K562 (cell line): Measurements from ENCODE around the gene RTBDN. TPM values are rescaled to one million over a fixed set of nuclear protein-coding genes. Genes with fewer than 3 reads are reported as not detected.
A peak's percentile ranks its signal among the peaks of the same experiment; 100 is the strongest.

Experiments
- ATAC-seq: fragments of 200-7000 bp; cut with Tn5 transposase; 3 replicates; pipeline ENCODE4 v1.9.1; 2020; ENCODE audit warnings: moderate library complexity
- BruUV-seq: library from RNA; stranded (reverse); fragments of 400-500 nt; replicated peaks from 2 replicates; lab custom pipeline; 2021; lab: Mats Ljungman, UMichigan
- CTCF ChIA-PET: fragments of 300-600 bp; formaldehyde crosslinking; extraction: SDS; loops from one replicate; lab custom pipeline; 2021; ENCODE audit warnings: low intra/inter-chr PET ratio; lab: Yijun Ruan, JAX
- POLR2A ChIA-PET: fragments of 300-600, 350-650 bp; sonication (Branson Sonifier 250); formaldehyde crosslinking; extraction: SDS; loops from one replicate; lab custom pipeline; 2021; ENCODE audit warnings: antibody characterized with exemption, inconsistent platforms; lab: Yijun Ruan, JAX
- DNase-seq, 4 experiments: peaks; one replicate each; pipeline versions ENCODE4 v3.0.0 to v3.0.0-alpha.2; 2011 to 2018; ENCODE audit warnings: low spot score in 3 of 4, mixed read lengths in 3 of 4; ENCODE audit errors: extremely low read depth in 1 of 4
- FAIRE-seq: peaks from 2 replicates; lab custom pipeline; 2011; peaks lifted over from hg19 to GRCh38; lab: Jason Lieb, UNC
- H2AFZ ChIP-seq: 2 replicates; pipeline ENCODE4 v1.6.0; 2011; ENCODE audit warnings: low read depth, low read length, control low read depth, inconsistent platforms
- H3K27ac ChIP-seq: fragments of 200-600 bp; 3 replicates; pipeline ENCODE4 v1.8.0; 2011; ENCODE audit warnings: low read depth, mild to moderate bottlenecking, control low read depth, inconsistent platforms, low read length, moderate library complexity, mixed read lengths; ENCODE audit errors: extremely low read depth
- H3K27me3 ChIP-seq, 2 experiments: fragments of 300-600 bp in 1 of 2; 2 replicates in 1 of 2; 3 replicates in 1 of 2; pipeline versions ENCODE4 v1.6.0 to v1.8.0; 2011; ENCODE audit warnings: inconsistent platforms in 2 of 2, low read length in 2 of 2, mild to moderate bottlenecking in 1 of 2, mixed read lengths in 1 of 2, moderate library complexity in 1 of 2; ENCODE audit not compliant: control insufficient read depth in 2 of 2, insufficient read depth in 2 of 2
- H3K36me3 ChIP-seq: fragments of 300-600 bp; 3 replicates; pipeline ENCODE4 v1.8.0; 2011; ENCODE audit warnings: mild to moderate bottlenecking, low read length, inconsistent platforms; ENCODE audit not compliant: control insufficient read depth, insufficient read depth
- H3K4me1 ChIP-seq, 2 experiments: fragments of 200-600 bp in 1 of 2; replicated peaks in 1 of 2; 2 replicates in 1 of 2; 3 replicates in 1 of 2; pipeline versions ENCODE4 v1.5.1 to v1.8.0; 2011; ENCODE audit warnings: inconsistent platforms in 2 of 2, low read length in 2 of 2, mild to moderate bottlenecking in 1 of 2, mixed read lengths in 1 of 2, moderate library complexity in 1 of 2; ENCODE audit not compliant: control insufficient read depth in 2 of 2, insufficient read depth in 2 of 2
- H3K4me2 ChIP-seq: 2 replicates; pipeline ENCODE4 v1.6.1; 2011; ENCODE audit warnings: low read length, control low read depth, inconsistent platforms, mixed read lengths; ENCODE audit not compliant: insufficient read depth
- H3K4me3 ChIP-seq: fragments of 200-600 bp; sonication (generic), shearing (Covaris generic); 2 replicates; pipeline ENCODE4 v1.5.1; 2016; ENCODE audit warnings: control low read depth, inconsistent platforms
- H3K79me2 ChIP-seq: fragments of 200-600 bp; 3 replicates; pipeline ENCODE4 v1.8.0; 2011; ENCODE audit warnings: low read length, inconsistent platforms; ENCODE audit not compliant: control insufficient read depth, insufficient read depth
- H3K9ac ChIP-seq, 2 experiments: 2 replicates each; pipeline versions ENCODE4 v1.6.0 to v1.6.1; 2011; ENCODE audit warnings: low read depth in 2 of 2, low read length in 2 of 2, control low read depth in 1 of 2, inconsistent platforms in 1 of 2, mild to moderate bottlenecking in 1 of 2, mixed read lengths in 1 of 2; ENCODE audit not compliant: insufficient read depth in 1 of 2
- H3K9me1 ChIP-seq: one replicate; pipeline ENCODE4 v1.6.0; 2011; ENCODE audit warnings: inconsistent platforms, mild to moderate bottlenecking, low read length, moderate library complexity; ENCODE audit not compliant: control insufficient read depth, insufficient read depth
- H3K9me3 ChIP-seq: replicated peaks from 2 replicates; pipeline ENCODE4 v1.5.1; 2011; ENCODE audit warnings: low read depth, low read length, inconsistent platforms; ENCODE audit not compliant: control insufficient read depth, insufficient read depth
- H4K20me1 ChIP-seq: replicated peaks from 2 replicates; pipeline ENCODE4 v1.6.1; 2011; ENCODE audit warnings: low read length, inconsistent platforms, mixed read lengths; ENCODE audit not compliant: control insufficient read depth, insufficient read depth
- BRD9 ChIP-seq: fragments of 450-650 bp; IDR thresholded peaks from 2 replicates; pipeline ENCODE4 v1.6.1; 2018; ENCODE audit warnings: low read depth; ENCODE audit not compliant: partially characterized antibody
- CBFA2T2 ChIP-seq: fragments of 450-650 bp; conservative IDR thresholded peaks from 2 replicates; pipeline ENCODE4 v1.6.1; 2017; ENCODE audit warnings: mild to moderate bottlenecking
- HNRNPH1 ChIP-seq: fragments of 200-400 bp; formaldehyde crosslinking; optimal IDR thresholded peaks from 2 replicates; pipeline ENCODE3; 2017; ENCODE audit warnings: low read depth, mild to moderate bottlenecking, low read length, moderate library complexity
- POLR2G ChIP-seq: fragments of 200-400 bp; formaldehyde crosslinking; IDR thresholded peaks from 2 replicates; pipeline ENCODE4 v1.6.1; 2017; ENCODE audit warnings: low read depth, mild to moderate bottlenecking, antibody characterized with exemption, low read length, moderate library complexity
- RFX1 ChIP-seq: fragments of 450-650 bp; IDR thresholded peaks from 2 replicates; pipeline ENCODE4 v1.6.1; 2016; ENCODE audit warnings: mild to moderate bottlenecking, moderate library complexity
- ZNF140 ChIP-seq: fragments of 250-450 bp; sonication (Bioruptor Pico); IDR thresholded peaks from 2 replicates; pipeline ENCODE4 v1.8.0; 2021; ENCODE audit warnings: moderate library complexity, mild to moderate bottlenecking, inconsistent platforms
- WGBS: fragments of 100-300 bp; shearing (Covaris generic); methylation state at CpG from one replicate; pipeline ENCODE4 v1.1.6; 2016; ENCODE audit warnings: low coverage, mixed read lengths; ENCODE audit not compliant: insufficient coverage; ENCODE audit errors: missing lambda C conversion rate; 5-methylcytosine and 5-hydroxymethylcytosine counted together
- in situ Hi-C: fragments of 300-500 bp; cut with MboI; formaldehyde crosslinking; loops from 4 replicates; pipeline ENCODE4 v1.15.0; 2018; ENCODE audit warnings: inconsistent platforms, mixed read lengths
- intact Hi-C: fragments of 100-400 bp; cut with micrococcal nuclease; formaldehyde crosslinking; loops from 2 replicates; pipeline ENCODE4 v1.14.2; 2022
- polyA plus RNA-seq, 8 experiments: library from polyadenylated mRNA; depleted of rRNA in 4 of 8; stranded (reverse) in 5 of 8; unstranded in 3 of 8; fragments of >200 nt; fragmentation: Nextera tagmentation in 2 of 8; fragmentation: Illumina TruSeq in 1 of 8; extraction: Ambion mirVana in 2 of 8; extraction: Trizol in 1 of 8; gene quantifications; 2 replicates each; pipeline versions ENCODE4 v1.2.1 to v1.2.3, GENCODE V29; 2011 to 2014; ENCODE audit warnings: inconsistent platforms in 1 of 8, missing spikeins in 1 of 8
- total RNA-seq, 7 experiments: library from RNA; depleted of rRNA in 6 of 7; stranded (reverse); fragments of >200 nt in 6 of 7; fragmentation: Illumina TruSeq in 2 of 7; extraction: Trizol in 2 of 7; gene quantifications; 2 replicates each; pipeline versions ENCODE4 v1.2.1 to v1.2.3, GENCODE V29; 2011 to 2021; ENCODE audit warnings: low replicate concordance in 1 of 7
- TF ChIP-seq, protein P1 (sequence below): fragments of 200-600 bp; sonication (generic); IDR thresholded peaks from one replicate; pipeline ENCODE4 v1.6.1; 2012; ENCODE audit warnings: mild to moderate bottlenecking, low read depth, low read length, inconsistent platforms
- TF ChIP-seq, protein P2 (sequence below): IDR thresholded peaks from 3 replicates; pipeline ENCODE4 v1.6.1; 2011; ENCODE audit warnings: borderline replicate concordance, mild to moderate bottlenecking, moderate library complexity; ENCODE audit not compliant: insufficient read length; ENCODE audit errors: extremely low read depth

RTBDN gene
- total and polyA plus RNA-seq, 9 of the 15 experiments (the other 6 are each of a cell fraction or from before 2014, with no cell fraction given): 0.20 to 2.3 (median 0.72) TPM; not detected in 1

GRCh38 chr19:12841094-12841493 is 6.7 kb upstream of the RTBDN start:
- 2% methylated on average over 29 of the region's 29 CpGs for WGBS
- Histone ChIP-seq H3K27me3 (no peaks in the 10 kb centered on the region; a peak in 1 of 5 replicates), H3K9me1 (no peaks in the 10 kb centered on the region), H3K4me1 (peaks cover 33 to 46% of the 10 kb centered on the region in 2 experiments), H3K4me3 (peak overlapping the region; percentile 57), H2AFZ (peak overlapping the region; percentile 73), H3K27ac (peak overlapping the region; percentile 69), H3K9ac (peak overlapping the region; percentile 7 to 79; a peak in 3 of 4 replicates), H3K4me2 (peak overlapping the region; percentile 82), H4K20me1 (peaks cover 6% of the 10 kb centered on the region; the same call in 1 of the 2 replicates), H3K9me3 (no peaks in the 10 kb centered on the region), H3K36me3 (peaks cover 19% of the 10 kb centered on the region; the same call in 2 of the 3 replicates), H3K79me2 (peaks cover 20% of the 10 kb centered on the region)
- ChIA-PET CTCF (no interaction called here), POLR2A (interaction anchor here (0.5 to 0.6 kb wide), 2 partner anchors 34 to 124 kb away, joined by 3 read pairs; no protein-coding TSS in a partner anchor)
- ATAC-seq (peak; percentile 62), DNase-seq (peak; percentile 76 to 90 (median 82)), FAIRE-seq (peak; percentile 35)
- in situ Hi-C loops: no loop called here
- intact Hi-C loops: loop anchor here (5.0 kb wide), 1 partner anchor 64 kb away; the partner anchor contains the start of gene HOOK2
- no TSS peak for BruUV-seq
- TF ChIP-seq RFX1: peak; percentile 97
- no peak for TF ChIP-seq HNRNPH1
- TF ChIP-seq ZNF140 (CRISPR knock-in tag): no peak
- TF ChIP-seq, protein P1, sequence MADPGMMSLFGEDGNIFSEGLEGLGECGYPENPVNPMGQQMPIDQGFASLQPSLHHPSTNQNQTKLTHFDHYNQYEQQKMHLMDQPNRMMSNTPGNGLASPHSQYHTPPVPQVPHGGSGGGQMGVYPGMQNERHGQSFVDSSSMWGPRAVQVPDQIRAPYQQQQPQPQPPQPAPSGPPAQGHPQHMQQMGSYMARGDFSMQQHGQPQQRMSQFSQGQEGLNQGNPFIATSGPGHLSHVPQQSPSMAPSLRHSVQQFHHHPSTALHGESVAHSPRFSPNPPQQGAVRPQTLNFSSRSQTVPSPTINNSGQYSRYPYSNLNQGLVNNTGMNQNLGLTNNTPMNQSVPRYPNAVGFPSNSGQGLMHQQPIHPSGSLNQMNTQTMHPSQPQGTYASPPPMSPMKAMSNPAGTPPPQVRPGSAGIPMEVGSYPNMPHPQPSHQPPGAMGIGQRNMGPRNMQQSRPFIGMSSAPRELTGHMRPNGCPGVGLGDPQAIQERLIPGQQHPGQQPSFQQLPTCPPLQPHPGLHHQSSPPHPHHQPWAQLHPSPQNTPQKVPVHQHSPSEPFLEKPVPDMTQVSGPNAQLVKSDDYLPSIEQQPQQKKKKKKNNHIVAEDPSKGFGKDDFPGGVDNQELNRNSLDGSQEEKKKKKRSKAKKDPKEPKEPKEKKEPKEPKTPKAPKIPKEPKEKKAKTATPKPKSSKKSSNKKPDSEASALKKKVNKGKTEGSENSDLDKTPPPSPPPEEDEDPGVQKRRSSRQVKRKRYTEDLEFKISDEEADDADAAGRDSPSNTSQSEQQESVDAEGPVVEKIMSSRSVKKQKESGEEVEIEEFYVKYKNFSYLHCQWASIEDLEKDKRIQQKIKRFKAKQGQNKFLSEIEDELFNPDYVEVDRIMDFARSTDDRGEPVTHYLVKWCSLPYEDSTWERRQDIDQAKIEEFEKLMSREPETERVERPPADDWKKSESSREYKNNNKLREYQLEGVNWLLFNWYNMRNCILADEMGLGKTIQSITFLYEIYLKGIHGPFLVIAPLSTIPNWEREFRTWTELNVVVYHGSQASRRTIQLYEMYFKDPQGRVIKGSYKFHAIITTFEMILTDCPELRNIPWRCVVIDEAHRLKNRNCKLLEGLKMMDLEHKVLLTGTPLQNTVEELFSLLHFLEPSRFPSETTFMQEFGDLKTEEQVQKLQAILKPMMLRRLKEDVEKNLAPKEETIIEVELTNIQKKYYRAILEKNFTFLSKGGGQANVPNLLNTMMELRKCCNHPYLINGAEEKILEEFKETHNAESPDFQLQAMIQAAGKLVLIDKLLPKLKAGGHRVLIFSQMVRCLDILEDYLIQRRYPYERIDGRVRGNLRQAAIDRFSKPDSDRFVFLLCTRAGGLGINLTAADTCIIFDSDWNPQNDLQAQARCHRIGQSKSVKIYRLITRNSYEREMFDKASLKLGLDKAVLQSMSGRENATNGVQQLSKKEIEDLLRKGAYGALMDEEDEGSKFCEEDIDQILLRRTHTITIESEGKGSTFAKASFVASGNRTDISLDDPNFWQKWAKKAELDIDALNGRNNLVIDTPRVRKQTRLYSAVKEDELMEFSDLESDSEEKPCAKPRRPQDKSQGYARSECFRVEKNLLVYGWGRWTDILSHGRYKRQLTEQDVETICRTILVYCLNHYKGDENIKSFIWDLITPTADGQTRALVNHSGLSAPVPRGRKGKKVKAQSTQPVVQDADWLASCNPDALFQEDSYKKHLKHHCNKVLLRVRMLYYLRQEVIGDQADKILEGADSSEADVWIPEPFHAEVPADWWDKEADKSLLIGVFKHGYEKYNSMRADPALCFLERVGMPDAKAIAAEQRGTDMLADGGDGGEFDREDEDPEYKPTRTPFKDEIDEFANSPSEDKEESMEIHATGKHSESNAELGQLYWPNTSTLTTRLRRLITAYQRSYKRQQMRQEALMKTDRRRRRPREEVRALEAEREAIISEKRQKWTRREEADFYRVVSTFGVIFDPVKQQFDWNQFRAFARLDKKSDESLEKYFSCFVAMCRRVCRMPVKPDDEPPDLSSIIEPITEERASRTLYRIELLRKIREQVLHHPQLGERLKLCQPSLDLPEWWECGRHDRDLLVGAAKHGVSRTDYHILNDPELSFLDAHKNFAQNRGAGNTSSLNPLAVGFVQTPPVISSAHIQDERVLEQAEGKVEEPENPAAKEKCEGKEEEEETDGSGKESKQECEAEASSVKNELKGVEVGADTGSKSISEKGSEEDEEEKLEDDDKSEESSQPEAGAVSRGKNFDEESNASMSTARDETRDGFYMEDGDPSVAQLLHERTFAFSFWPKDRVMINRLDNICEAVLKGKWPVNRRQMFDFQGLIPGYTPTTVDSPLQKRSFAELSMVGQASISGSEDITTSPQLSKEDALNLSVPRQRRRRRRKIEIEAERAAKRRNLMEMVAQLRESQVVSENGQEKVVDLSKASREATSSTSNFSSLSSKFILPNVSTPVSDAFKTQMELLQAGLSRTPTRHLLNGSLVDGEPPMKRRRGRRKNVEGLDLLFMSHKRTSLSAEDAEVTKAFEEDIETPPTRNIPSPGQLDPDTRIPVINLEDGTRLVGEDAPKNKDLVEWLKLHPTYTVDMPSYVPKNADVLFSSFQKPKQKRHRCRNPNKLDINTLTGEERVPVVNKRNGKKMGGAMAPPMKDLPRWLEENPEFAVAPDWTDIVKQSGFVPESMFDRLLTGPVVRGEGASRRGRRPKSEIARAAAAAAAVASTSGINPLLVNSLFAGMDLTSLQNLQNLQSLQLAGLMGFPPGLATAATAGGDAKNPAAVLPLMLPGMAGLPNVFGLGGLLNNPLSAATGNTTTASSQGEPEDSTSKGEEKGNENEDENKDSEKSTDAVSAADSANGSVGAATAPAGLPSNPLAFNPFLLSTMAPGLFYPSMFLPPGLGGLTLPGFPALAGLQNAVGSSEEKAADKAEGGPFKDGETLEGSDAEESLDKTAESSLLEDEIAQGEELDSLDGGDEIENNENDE: no peak
- peak; percentile 54; the same call in 1 of the 2 replicates for TF ChIP-seq POLR2G
- TF ChIP-seq, protein P2, sequence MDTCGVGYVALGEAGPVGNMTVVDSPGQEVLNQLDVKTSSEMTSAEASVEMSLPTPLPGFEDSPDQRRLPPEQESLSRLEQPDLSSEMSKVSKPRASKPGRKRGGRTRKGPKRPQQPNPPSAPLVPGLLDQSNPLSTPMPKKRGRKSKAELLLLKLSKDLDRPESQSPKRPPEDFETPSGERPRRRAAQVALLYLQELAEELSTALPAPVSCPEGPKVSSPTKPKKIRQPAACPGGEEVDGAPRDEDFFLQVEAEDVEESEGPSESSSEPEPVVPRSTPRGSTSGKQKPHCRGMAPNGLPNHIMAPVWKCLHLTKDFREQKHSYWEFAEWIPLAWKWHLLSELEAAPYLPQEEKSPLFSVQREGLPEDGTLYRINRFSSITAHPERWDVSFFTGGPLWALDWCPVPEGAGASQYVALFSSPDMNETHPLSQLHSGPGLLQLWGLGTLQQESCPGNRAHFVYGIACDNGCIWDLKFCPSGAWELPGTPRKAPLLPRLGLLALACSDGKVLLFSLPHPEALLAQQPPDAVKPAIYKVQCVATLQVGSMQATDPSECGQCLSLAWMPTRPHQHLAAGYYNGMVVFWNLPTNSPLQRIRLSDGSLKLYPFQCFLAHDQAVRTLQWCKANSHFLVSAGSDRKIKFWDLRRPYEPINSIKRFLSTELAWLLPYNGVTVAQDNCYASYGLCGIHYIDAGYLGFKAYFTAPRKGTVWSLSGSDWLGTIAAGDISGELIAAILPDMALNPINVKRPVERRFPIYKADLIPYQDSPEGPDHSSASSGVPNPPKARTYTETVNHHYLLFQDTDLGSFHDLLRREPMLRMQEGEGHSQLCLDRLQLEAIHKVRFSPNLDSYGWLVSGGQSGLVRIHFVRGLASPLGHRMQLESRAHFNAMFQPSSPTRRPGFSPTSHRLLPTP: no peak
- no peak for TF ChIP-seq BRD9
- TF ChIP-seq CBFA2T2: no peak
